B cell (primary cell): ENCODE results near the gene ARHGAP30. TPM values are rescaled to one million over a fixed set of nuclear protein-coding genes. Genes with fewer than 3 reads are reported as not detected.

Experiments used
- ATAC-seq: fragments of 200-7000 bp; cut with Tn5 transposase; one replicate; pipeline ENCODE4 v1.10.0; 2021; ENCODE audit warnings: low read depth, mild to moderate bottlenecking, moderate number of reproducible peaks, moderate library complexity
- CTCF ChIA-PET: fragments of 350-600 bp; sonication (Branson Sonifier 250); formaldehyde crosslinking; loops from one replicate; lab custom pipeline; 2021; ENCODE audit warnings: antibody characterized with exemption, inconsistent platforms; lab: Charles Lee
- POLR2A ChIA-PET: fragments of 350-600 bp; sonication (Branson Sonifier 250); formaldehyde crosslinking; loops from one replicate; lab custom pipeline; 2021; ENCODE audit warnings: antibody characterized with exemption; lab: Charles Lee
- DNase-seq: peaks from one replicate; pipeline ENCODE4 v3.0.0; 2013
- H2AFZ ChIP-seq: 2 replicates; pipeline ENCODE4 v1.6.1; 2012; ENCODE audit warnings: mild to moderate bottlenecking, low read depth, low read length; ENCODE audit not compliant: insufficient read depth, poor library complexity, severe bottlenecking
- H3K27ac ChIP-seq, 2 donors: 1 replicate in 1 of 2; 2 replicates in 1 of 2; pipeline ENCODE4 v1.5.1; 2012 to 2013; ENCODE audit warnings: low read length in 2 of 2, mild to moderate bottlenecking in 2 of 2, moderate library complexity in 1 of 2
- H3K27me3 ChIP-seq, 4 experiments: fragments of 200-600 bp in 1 of 4; sonication (generic) in 1 of 4; replicated peaks in 1 of 4; 1 replicate in 2 of 4; 2 replicates in 2 of 4; pipeline versions ENCODE4 v1.6.1 to v1.7.0; 2013 to 2016; ENCODE audit warnings: low read length in 3 of 4, mild to moderate bottlenecking in 2 of 4, mixed read lengths in 1 of 4, moderate library complexity in 1 of 4; ENCODE audit not compliant: insufficient read depth in 4 of 4, control insufficient read depth in 3 of 4; ENCODE audit errors: control extremely low read depth in 1 of 4
- H3K36me3 ChIP-seq, 2 experiments: replicated peaks in 1 of 2; 1 replicate in 1 of 2; 2 replicates in 1 of 2; pipeline versions ENCODE4 v1.6.1 to v1.7.1; 2013; ENCODE audit warnings: low read length in 1 of 2; ENCODE audit not compliant: insufficient read depth in 2 of 2, control insufficient read depth in 1 of 2; ENCODE audit errors: control extremely low read depth in 1 of 2, extremely low read depth in 1 of 2
- H3K4me1 ChIP-seq, 2 donors: fragments of 200-600 bp in 1 of 2; sonication (generic) in 1 of 2; 1 replicate in 1 of 2; 2 replicates in 1 of 2; pipeline versions ENCODE4 v1.5.1 to v1.6.1; 2013 to 2017; ENCODE audit warnings: low read length in 2 of 2; ENCODE audit not compliant: control insufficient read depth in 2 of 2, insufficient read depth in 2 of 2
- H3K4me2 ChIP-seq: replicated peaks from 2 replicates; pipeline ENCODE3; 2012; ENCODE audit warnings: mild to moderate bottlenecking, low read depth, low read length; ENCODE audit not compliant: poor library complexity, severe bottlenecking
- H3K4me3 ChIP-seq, 5 experiments: fragments of 200-600 bp in 1 of 5; sonication (generic) in 1 of 5; 1 replicate in 3 of 5; 2 replicates in 2 of 5; pipeline versions ENCODE4 v1.5.1 to v1.7.0; 2011 to 2016; ENCODE audit warnings: low read length in 4 of 5, mild to moderate bottlenecking in 4 of 5, low read depth in 2 of 5, control low read depth in 1 of 5, moderate library complexity in 1 of 5; ENCODE audit not compliant: insufficient read depth in 1 of 5; ENCODE audit errors: control extremely low read depth in 1 of 5, extremely low read depth in 1 of 5
- H3K79me2 ChIP-seq: fragments of 200-600 bp; sonication (generic); one replicate; pipeline ENCODE4 v1.6.0; 2016; ENCODE audit warnings: low read length; ENCODE audit not compliant: control insufficient read depth, insufficient read depth
- H3K9ac ChIP-seq: fragments of 200-600 bp; sonication (generic); 2 replicates; pipeline ENCODE4 v1.6.1; 2017; ENCODE audit warnings: mild to moderate bottlenecking, low read length, moderate library complexity
- H3K9me3 ChIP-seq, 3 donors: one replicate each; pipeline versions ENCODE4 v1.6.1 to v1.7.1; 2013; ENCODE audit warnings: low read length in 2 of 3; ENCODE audit not compliant: control insufficient read depth in 2 of 3, insufficient read depth in 1 of 3; ENCODE audit errors: control extremely low read depth in 1 of 3
- H4K20me1 ChIP-seq: 2 replicates; pipeline ENCODE4 v1.6.0; 2012; ENCODE audit warnings: mild to moderate bottlenecking, low read length; ENCODE audit not compliant: insufficient read depth, control insufficient read depth, poor library complexity, severe bottlenecking
- H3K27ac Mint-ChIP-seq: one replicate; pipeline ENCODE4 v1.8.0; 2021; ENCODE audit warnings: mixed read lengths
- H3K27me3 Mint-ChIP-seq: one replicate; pipeline ENCODE4 v1.8.0; 2021; ENCODE audit warnings: mixed read lengths
- H3K4me1 Mint-ChIP-seq: one replicate; pipeline ENCODE4 v1.8.0; 2021; ENCODE audit warnings: mixed read lengths
- H3K4me3 Mint-ChIP-seq: one replicate; pipeline ENCODE4 v1.8.0; 2021; ENCODE audit warnings: mixed read lengths
- H3K9me3 Mint-ChIP-seq: one replicate; pipeline ENCODE4 v1.8.0; 2022; ENCODE audit warnings: mixed read lengths; ENCODE audit not compliant: insufficient read depth
- EZH2 ChIP-seq: IDR thresholded peaks from 2 replicates; pipeline ENCODE4 v1.6.1; 2012; ENCODE audit warnings: borderline replicate concordance, low read depth, mild to moderate bottlenecking, moderate library complexity, low read length; ENCODE audit not compliant: insufficient read depth, poor library complexity, severe bottlenecking
- WGBS: methylation state at CpG from one replicate; pipeline ENCODE4 v1.1.5; 2013; ENCODE audit warnings: missing lambda C conversion rate; ENCODE audit not compliant: insufficient coverage; 5-methylcytosine and 5-hydroxymethylcytosine counted together
- intact Hi-C: fragments of 100-400 bp; cut with micrococcal nuclease; formaldehyde crosslinking; loops from one replicate; pipeline ENCODE4 v1.10.0; 2022
- polyA plus RNA-seq: library from polyadenylated mRNA; depleted of rRNA; stranded (reverse); fragments of >200 nt; gene quantifications from 2 replicates; pipeline ENCODE4 v1.2.3, GENCODE V29; 2012
- total RNA-seq, 2 donors: library from RNA; stranded (reverse); fragments of 120-200 nt in 1 of 2; gene quantifications; 1 replicate in 1 of 2; 2 replicates in 1 of 2; pipeline versions ENCODE4 v1.2.3 to v1.2.4, GENCODE V29; 2013 to 2022
- TF ChIP-seq, protein P1 (sequence below): fragments of 200-600 bp; IDR thresholded peaks from one replicate; pipeline ENCODE4 v1.8.0; 2022; ENCODE audit warnings: antibody characterized with exemption, mild to moderate bottlenecking

Gene ARHGAP30
- total and polyA plus RNA-seq, 2 donors (not counting 1 experiment from before 2014, with no cell fraction given) = 122 to 146 TPM

DNA sequence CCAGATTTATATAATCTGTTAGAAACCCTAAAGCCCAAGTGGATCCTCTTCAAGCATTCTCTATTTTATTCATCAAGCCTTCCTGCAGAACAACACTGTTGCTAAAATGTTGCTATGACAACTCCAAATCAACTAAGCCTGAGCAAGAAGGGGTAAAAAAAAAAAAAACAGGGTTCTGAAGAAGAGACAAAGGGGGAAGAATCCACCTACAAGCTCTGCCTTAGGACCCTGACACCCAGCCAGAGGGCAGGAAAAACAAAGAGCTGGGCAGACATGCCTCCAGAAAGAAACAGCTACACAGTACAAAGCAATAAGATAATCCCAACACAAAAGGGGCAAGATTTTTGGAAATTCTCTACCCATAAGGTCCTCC lies 25.2 kb downstream of the ARHGAP30 start:
- Histone ChIP-seq H4K20me1 (peaks cover 7% of the 10 kb centered on the region), H2AFZ (peak overlapping the region; percentile 19), H3K4me3 (peak overlapping the region; percentile 67 to 100 (median 95)), H3K36me3 (peaks cover 3 to 63% of the 10 kb centered on the region in 2 experiments), H3K79me2 (peaks cover 53% of the 10 kb centered on the region), H3K27me3 (no peaks in the 10 kb centered on the region), H3K4me1 (peaks cover 48 to 75% of the 10 kb centered on the region in 2 donors), H3K27ac (peak overlapping the region; percentile 99), H3K9me3 (no peaks in the 10 kb centered on the region), H3K4me2 (peak overlapping the region; percentile 92), H3K9ac (peak overlapping the region; percentile 95)
- Mint-ChIP-seq H3K9me3 (no peaks in the 10 kb centered on the region), H3K4me1 (peaks cover 76% of the 10 kb centered on the region), H3K4me3 (peak overlapping the region; percentile 99), H3K27ac (peak overlapping the region; percentile 100), H3K27me3 (no peaks in the 10 kb centered on the region)
- POLR2A ChIA-PET = interaction anchor here (0.7 to 5.1 kb wide), 9 partner anchors 18 to 305 kb away, joined by 3 to 108 read pairs (median 11); partner anchors contain the start of genes ARHGAP30, F11R and SLAMF7
- DNase-seq (no peak), ATAC-seq (peak; percentile 5)
- intact Hi-C loops = loop anchor here (2.0 to 10.0 kb wide), 4 partner anchors 50 to 1120 kb away; partner anchors contain the start of genes COPA, NCSTN, NIT1 and PFDN2
- CTCF ChIA-PET = interaction anchor here (1.0 to 10.4 kb wide), 8 partner anchors 9 to 54 kb away, joined by 3 to 127 read pairs (median 16); partner anchors contain the start of genes ARHGAP30, F11R and KLHDC9
- TF ChIP-seq, protein P1, sequence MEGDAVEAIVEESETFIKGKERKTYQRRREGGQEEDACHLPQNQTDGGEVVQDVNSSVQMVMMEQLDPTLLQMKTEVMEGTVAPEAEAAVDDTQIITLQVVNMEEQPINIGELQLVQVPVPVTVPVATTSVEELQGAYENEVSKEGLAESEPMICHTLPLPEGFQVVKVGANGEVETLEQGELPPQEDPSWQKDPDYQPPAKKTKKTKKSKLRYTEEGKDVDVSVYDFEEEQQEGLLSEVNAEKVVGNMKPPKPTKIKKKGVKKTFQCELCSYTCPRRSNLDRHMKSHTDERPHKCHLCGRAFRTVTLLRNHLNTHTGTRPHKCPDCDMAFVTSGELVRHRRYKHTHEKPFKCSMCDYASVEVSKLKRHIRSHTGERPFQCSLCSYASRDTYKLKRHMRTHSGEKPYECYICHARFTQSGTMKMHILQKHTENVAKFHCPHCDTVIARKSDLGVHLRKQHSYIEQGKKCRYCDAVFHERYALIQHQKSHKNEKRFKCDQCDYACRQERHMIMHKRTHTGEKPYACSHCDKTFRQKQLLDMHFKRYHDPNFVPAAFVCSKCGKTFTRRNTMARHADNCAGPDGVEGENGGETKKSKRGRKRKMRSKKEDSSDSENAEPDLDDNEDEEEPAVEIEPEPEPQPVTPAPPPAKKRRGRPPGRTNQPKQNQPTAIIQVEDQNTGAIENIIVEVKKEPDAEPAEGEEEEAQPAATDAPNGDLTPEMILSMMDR = no peak
- no peak for TF ChIP-seq EZH2

DNA sequence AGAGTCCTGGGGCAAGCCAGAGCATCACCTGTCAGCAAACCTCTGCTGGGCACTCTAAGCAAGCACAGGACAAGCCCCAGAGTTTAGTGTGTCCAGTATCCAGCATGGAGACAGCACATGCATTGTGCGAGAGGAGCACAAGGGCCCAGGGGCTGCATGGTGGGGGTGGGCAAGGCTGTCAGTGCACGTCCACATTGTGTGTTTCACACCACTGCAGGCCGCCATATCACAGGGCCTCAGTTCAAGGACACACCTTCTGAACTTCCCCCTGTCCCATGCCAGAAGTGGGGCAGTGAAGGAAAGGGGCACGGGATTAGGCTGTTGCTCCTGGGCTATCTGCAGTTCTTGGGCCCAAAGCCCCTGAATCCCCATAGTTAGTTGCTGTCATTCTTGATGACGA lies 30.1 kb downstream of the ARHGAP30 start:
- no peak for ATAC-seq
- Histone ChIP-seq H3K4me3 (peak overlapping the region in 2 of 5 experiments; percentile 92 to 94), H3K4me1 (peaks cover 54 to 78% of the 10 kb centered on the region in 2 donors), H4K20me1 (peaks cover 7% of the 10 kb centered on the region), H3K9me3 (no peaks in the 10 kb centered on the region), H2AFZ (no peak overlapping the region), H3K9ac (no peak overlapping the region), H3K36me3 (peaks cover 2 to 43% of the 10 kb centered on the region in 2 experiments), H3K27ac (peak overlapping the region; percentile 81 to 94), H3K27me3 (no peaks in the 10 kb centered on the region), H3K79me2 (peaks cover 66% of the 10 kb centered on the region), H3K4me2 (peak overlapping the region; percentile 84)
- intact Hi-C loops = loop anchor here (2.0 kb wide), 1 partner anchor 19 kb away; the partner anchor contains the start of gene F11R
- Mint-ChIP-seq H3K27me3 (no peaks in the 10 kb centered on the region), H3K27ac (peak overlapping the region; percentile 88), H3K4me3 (peak overlapping the region; percentile 79), H3K9me3 (no peaks in the 10 kb centered on the region), H3K4me1 (peaks cover 62% of the 10 kb centered on the region)
- TF ChIP-seq, protein P1 = no peak
- 95% methylated on average over 3 of the region's 5 CpGs for WGBS
- CTCF ChIA-PET = interaction anchor here (0.7 to 10.4 kb wide), 11 partner anchors 8 to 195 kb away, joined by 3 to 127 read pairs (median 4); partner anchors contain the start of genes ARHGAP30 and KLHDC9
- DNase-seq = no peak
- POLR2A ChIA-PET = interaction anchor here (0.6 to 2.2 kb wide), 6 partner anchors 14 to 78 kb away, joined by 4 to 9 read pairs (median 8); partner anchors contain the start of genes ARHGAP30, F11R, NIT1 and PFDN2
